ENCODE data around the gene TOMM6. TPM values are rescaled to one million over a fixed set of nuclear protein-coding genes. Genes with fewer than 3 reads are reported as not detected.

The TOMM6 gene
- total RNA-seq, 4 donors from 2014 or later = 96.3 to 134 (median 124) TPM

- Histone ChIP-seq H3K4me1 (peaks cover 0 to 12% of the 10 kb centered on the region in 2 donors), H3K9me3 (no peaks in the 10 kb centered on the region), H3K36me3 (peaks cover 30 to 31% of the 10 kb centered on the region in 2 donors), H3K27me3 (no peaks in the 10 kb centered on the region), H3K4me3 (replicated peaks in 1 of 3) (no peak overlapping the region), H3K27ac (no peak overlapping the region)
- DNase-seq = no peak
- TF ChIP-seq CTCF (IDR thresholded peaks at IDR 0.05) (no peak), POLR2A (IDR thresholded peaks at IDR 0.05) (no peak)
- intact Hi-C loops (cut with DNase I) = no loop called here
- 97 to 98% methylated on average over 6 to 8 of the region's 8 CpGs for WGBS, 2 donors
Measured at GRCh38 chr6:41769376-41769775, 18.1 kb upstream of the TOMM6 start.

DNA sequence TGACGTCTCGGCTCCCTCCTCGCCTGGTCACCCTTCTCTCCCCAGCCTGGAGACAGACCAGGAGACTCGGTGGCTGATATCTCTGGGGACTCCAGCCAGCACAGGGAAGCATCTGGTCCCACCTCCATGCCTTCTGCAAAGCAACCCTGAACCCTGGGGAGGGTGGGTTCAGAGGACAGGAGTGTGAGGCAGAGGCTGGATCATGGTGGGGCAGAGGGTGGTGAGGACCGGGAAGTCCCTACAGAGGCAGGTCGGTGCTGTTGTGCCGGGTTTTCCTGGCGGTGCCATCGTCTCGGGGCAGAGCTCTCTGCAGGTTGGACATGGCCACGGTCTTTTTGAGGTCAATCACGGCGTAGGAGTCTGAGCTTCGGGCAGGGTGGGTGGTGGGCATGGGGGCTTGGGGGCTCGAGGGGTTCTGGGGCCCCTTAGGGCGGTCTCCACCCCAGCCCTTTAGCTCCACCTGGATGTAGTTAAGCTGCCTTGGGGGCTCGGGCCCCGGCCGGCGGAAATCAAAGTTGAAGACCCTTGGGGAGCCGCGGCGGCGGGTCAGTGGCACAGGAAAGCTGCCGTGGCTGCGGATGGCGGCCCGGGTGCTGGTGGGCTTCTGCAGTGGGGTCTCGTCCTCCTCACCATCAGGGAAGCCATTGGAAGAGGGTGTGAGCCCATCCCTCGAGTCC lies 17.0 kb upstream of the TOMM6 start:
- 93 to 94% methylated on average over 8 to 29 of the region's 30 CpGs for WGBS, 2 donors
- Histone ChIP-seq H3K27me3 (no peaks in the 10 kb centered on the region), H3K27ac (no peak overlapping the region), H3K36me3 (peaks cover 38 to 40% of the 10 kb centered on the region in 2 donors), H3K4me3 (replicated peaks in 1 of 3) (no peak overlapping the region), H3K4me1 (peaks cover 0 to 12% of the 10 kb centered on the region in 2 donors), H3K9me3 (no peaks in the 10 kb centered on the region)
- TF ChIP-seq CTCF (IDR thresholded peaks at IDR 0.05) = no peak
- TF ChIP-seq POLR2A (IDR thresholded peaks at IDR 0.05) = no peak
- no peak for DNase-seq
- intact Hi-C loops (cut with DNase I) = loop anchor here (10.0 kb wide), 1 partner anchor 66 kb away; no protein-coding TSS in a partner anchor

DNA sequence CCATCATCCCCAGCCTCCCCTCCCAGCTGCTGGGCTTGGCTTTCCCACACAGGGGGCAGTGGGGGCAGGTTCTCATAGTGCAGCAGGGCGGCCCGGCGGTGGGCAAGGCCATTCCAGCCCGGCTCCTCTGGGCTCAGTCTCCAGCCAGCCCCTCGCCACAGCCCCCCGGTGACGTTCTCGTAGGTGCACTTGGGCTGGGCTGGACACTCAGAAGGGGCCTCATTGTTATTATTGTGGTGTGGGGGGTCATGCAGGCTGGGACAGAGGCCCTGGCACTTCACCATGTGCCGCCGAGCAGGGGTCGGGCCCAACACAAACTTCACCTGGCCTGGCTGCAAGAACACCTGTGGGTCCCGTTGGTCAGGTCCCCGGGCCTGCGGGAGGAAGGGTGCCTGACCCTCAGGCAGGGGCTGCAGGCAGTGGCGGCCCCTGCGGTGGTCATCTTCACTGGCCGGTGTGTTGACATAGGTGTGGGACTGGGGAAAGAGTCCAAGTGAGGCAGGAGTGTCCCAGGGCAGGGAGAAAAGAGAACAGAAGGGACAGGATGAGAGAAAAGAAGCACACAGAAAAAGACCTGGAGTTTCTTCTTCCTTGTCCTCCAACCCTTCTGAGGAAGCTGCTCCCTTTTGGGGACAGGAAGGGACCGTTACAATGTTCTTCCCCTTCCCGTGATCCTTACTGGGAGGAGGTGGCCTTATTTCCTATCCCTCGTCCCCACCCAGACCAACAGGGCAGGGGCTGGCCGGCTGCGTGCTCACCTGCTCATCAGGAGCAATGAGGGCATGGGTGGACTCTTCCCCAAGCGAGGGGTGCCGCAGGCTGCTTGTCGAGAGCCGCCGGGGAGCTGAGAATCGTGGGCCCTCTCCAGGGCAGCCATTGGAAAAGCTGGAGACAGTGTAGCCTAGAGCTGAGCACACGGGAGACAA lies 16.2 kb upstream of the TOMM6 start:
- Histone ChIP-seq H3K27me3 (no peaks in the 10 kb centered on the region), H3K36me3 (peaks cover 42 to 44% of the 10 kb centered on the region in 2 donors), H3K27ac (no peak overlapping the region), H3K4me3 (replicated peaks in 1 of 3) (no peak overlapping the region), H3K4me1 (peaks cover 0 to 12% of the 10 kb centered on the region in 2 donors), H3K9me3 (no peaks in the 10 kb centered on the region)
- intact Hi-C loops (cut with DNase I) = loop anchor here (10.0 kb wide), 1 partner anchor 67 kb away; no protein-coding TSS in a partner anchor
- no peak for DNase-seq
- no peak for TF ChIP-seq CTCF (IDR thresholded peaks at IDR 0.05)
- TF ChIP-seq POLR2A (IDR thresholded peaks at IDR 0.05) = no peak
- whole genome bisulfite sequencing, 2 donors = 89 to 90% methylated on average over 22 to 23 of the region's 29 CpGs

DNA sequence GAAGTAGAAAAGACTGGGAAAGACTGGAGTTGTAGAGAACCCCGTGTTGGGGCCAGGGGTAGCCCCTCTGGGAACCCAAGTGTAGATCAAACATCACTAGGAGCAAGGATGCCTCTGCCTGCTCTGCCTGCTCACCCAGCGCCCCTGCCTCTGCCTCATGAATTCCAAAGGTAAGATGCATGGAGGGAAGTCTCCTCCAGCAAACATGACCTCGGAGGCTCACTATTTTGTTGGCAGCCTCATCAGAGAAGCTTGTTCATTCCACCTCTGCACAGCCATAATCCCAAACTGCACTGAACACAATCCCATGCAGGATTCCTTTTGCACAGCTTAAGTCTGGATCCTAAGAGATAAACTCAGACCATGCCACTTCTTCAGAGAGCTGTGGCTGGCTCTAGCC lies 12.7 kb upstream of the TOMM6 start:
- no peaks in the 10 kb centered on the region for H3K9me3 ChIP-seq
- H3K27ac ChIP-seq = no peak overlapping the region
- 91 to 97% methylated on average over 3 of the region's 3 CpGs for WGBS, 2 donors
- no peaks in the 10 kb centered on the region for H3K27me3 ChIP-seq
- peaks cover 7% of the 10 kb centered on the region in 2 donors for H3K4me1 ChIP-seq
- H3K36me3 ChIP-seq = peaks cover 49 to 51% of the 10 kb centered on the region in 2 donors
- intact Hi-C loops (cut with DNase I) = loop anchor here (5.0 to 10.0 kb wide), 2 partner anchors 38 to 70 kb away; partner anchors contain the start of gene TFEB
- no peak for DNase-seq
- no peak for TF ChIP-seq POLR2A (IDR thresholded peaks at IDR 0.05)
- H3K4me3 ChIP-seq (replicated peaks in 1 of 3) = no peak overlapping the region

GRCh38 chr6:41775293-41775882 lies 12.1 kb upstream of the TOMM6 start:
- Histone ChIP-seq H3K27me3 (no peaks in the 10 kb centered on the region), H3K9me3 (no peaks in the 10 kb centered on the region), H3K27ac (no peak overlapping the region), H3K4me3 (replicated peaks in 1 of 3) (no peak overlapping the region), H3K4me1 (peaks cover 7% of the 10 kb centered on the region in 2 donors), H3K36me3 (peaks cover 47 to 49% of the 10 kb centered on the region in 2 donors)
- intact Hi-C loops (cut with DNase I) = loop anchor here (5.0 to 10.0 kb wide), 2 partner anchors 38 to 71 kb away; partner anchors contain the start of gene TFEB
- 94 to 97% methylated on average over 13 of the region's 13 CpGs for WGBS, 2 donors
- DNase-seq = no peak
- TF ChIP-seq POLR2A (IDR thresholded peaks at IDR 0.05) = no peak
- TF ChIP-seq CTCF (IDR thresholded peaks at IDR 0.05) = no peak

Data from thyroid gland (tissue), 4 donors.